Measurements from ENCODE around the gene TBL1X.
"Not testable (repeated sequence)": the region's sequence is repeated elsewhere in the genome, so short reads cannot be mapped to it uniquely, and the experiment has no call there.

DNA sequence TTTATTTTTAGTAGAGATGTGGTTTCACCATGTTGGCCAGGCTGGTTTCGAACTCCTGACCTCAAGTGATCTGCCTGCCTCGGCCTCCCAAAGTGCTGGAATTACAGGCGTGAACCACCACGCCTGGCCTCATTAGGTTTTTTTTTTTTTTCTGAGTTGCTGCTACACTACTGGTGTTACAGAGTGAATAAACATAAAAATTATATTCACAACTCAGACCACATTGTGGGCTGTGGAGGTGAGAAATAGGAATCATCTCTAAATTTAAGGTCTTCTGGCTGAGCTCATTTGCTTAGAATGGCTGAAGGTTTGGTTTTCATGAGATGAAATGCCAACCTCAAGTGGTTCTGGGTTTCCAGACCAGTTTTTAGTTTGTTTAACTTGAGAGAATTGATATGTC lies 10.6 kb downstream of the TBL1X start:
- TF ChIP-seq, protein P1, sequence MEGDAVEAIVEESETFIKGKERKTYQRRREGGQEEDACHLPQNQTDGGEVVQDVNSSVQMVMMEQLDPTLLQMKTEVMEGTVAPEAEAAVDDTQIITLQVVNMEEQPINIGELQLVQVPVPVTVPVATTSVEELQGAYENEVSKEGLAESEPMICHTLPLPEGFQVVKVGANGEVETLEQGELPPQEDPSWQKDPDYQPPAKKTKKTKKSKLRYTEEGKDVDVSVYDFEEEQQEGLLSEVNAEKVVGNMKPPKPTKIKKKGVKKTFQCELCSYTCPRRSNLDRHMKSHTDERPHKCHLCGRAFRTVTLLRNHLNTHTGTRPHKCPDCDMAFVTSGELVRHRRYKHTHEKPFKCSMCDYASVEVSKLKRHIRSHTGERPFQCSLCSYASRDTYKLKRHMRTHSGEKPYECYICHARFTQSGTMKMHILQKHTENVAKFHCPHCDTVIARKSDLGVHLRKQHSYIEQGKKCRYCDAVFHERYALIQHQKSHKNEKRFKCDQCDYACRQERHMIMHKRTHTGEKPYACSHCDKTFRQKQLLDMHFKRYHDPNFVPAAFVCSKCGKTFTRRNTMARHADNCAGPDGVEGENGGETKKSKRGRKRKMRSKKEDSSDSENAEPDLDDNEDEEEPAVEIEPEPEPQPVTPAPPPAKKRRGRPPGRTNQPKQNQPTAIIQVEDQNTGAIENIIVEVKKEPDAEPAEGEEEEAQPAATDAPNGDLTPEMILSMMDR (conservative IDR thresholded peaks at IDR 0.05; ENCODE audit: low read depth, low read length), result not testable (repeated sequence)
- not testable (repeated sequence) for TF ChIP-seq RFX5 (IDR thresholded peaks at IDR 0.05; ENCODE audit: low read depth, low read length); SMC3 (IDR thresholded peaks at IDR 0.05; ENCODE audit: low read depth, low read length); RAD21 (IDR thresholded peaks at IDR 0.05; ENCODE audit: low read length); POLR2A (IDR thresholded peaks at IDR 0.05; ENCODE audit: low read depth, low read length); RCOR1 (IDR thresholded peaks at IDR 0.05; ENCODE audit: insufficient replicate concordance, low read length); CEBPB (IDR thresholded peaks at IDR 0.05; ENCODE audit: low read depth, low read length); MAFK (IDR thresholded peaks at IDR 0.05; ENCODE audit: low read depth, low read length)
- TF ChIP-seq, protein P2, sequence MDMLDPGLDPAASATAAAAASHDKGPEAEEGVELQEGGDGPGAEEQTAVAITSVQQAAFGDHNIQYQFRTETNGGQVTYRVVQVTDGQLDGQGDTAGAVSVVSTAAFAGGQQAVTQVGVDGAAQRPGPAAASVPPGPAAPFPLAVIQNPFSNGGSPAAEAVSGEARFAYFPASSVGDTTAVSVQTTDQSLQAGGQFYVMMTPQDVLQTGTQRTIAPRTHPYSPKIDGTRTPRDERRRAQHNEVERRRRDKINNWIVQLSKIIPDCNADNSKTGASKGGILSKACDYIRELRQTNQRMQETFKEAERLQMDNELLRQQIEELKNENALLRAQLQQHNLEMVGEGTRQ (IDR thresholded peaks at IDR 0.05; ENCODE audit: low read depth, low read length), result not testable (repeated sequence)
- TF ChIP-seq, protein P3, sequence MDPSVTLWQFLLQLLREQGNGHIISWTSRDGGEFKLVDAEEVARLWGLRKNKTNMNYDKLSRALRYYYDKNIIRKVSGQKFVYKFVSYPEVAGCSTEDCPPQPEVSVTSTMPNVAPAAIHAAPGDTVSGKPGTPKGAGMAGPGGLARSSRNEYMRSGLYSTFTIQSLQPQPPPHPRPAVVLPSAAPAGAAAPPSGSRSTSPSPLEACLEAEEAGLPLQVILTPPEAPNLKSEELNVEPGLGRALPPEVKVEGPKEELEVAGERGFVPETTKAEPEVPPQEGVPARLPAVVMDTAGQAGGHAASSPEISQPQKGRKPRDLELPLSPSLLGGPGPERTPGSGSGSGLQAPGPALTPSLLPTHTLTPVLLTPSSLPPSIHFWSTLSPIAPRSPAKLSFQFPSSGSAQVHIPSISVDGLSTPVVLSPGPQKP (IDR thresholded peaks at IDR 0.05; ENCODE audit: borderline replicate concordance, low read depth, low read length), result not testable (repeated sequence)

Measured in IMR-90 (cell line).